Astrocyte (in vitro differentiated cells and primary cell): ENCODE results near the gene ITGB3BP.
A peak's percentile ranks its signal among the peaks of the same experiment; 100 is the strongest.

Experiments used
- CTCF ChIP-seq: IDR thresholded peaks from 2 replicates; pipeline ENCODE4 v1.5.1; 2011; ENCODE audit warnings: low read depth, mild to moderate bottlenecking, inconsistent platforms, low read length, moderate library complexity; ENCODE audit not compliant: insufficient read depth
- EZH2 ChIP-seq: IDR thresholded peaks from 2 replicates; pipeline ENCODE4 v1.6.1; 2012; ENCODE audit warnings: mild to moderate bottlenecking, low read length, inconsistent platforms; ENCODE audit not compliant: insufficient read depth

GRCh38 chr1:63557365-63557987 lies 34.5 kb upstream of the ITGB3BP start:
- peak; percentile 72 for TF ChIP-seq CTCF
- TF ChIP-seq EZH2: no peak
